Activated T-cell treated with anti-CD3 and anti-CD28 coated beads, Interleukin-2, amount 50 U/mL, for 4 hours (primary cell): ENCODE measurements around the gene ALOX12. TPM values are rescaled to one million over a fixed set of nuclear protein-coding genes. Genes with fewer than 3 reads are reported as not detected.
"Not testable (repeated sequence)": the region's sequence is repeated elsewhere in the genome, so short reads cannot be mapped to it uniquely, and the experiment has no call there.

ENCODE experiments used
- ATAC-seq, 2 donors: fragments of 200-7000 bp; cut with Tn5 transposase; one replicate each; pipeline ENCODE4 v1.10.0; 2021
- DNase-seq: peaks from one replicate; pipeline ENCODE4 v3.0.0-alpha.2; 2020
- H3K27me3 Mint-ChIP-seq: one replicate; pipeline ENCODE4 v1.8.0; 2021; ENCODE audit warnings: low read depth, mixed read lengths
- H3K36me3 Mint-ChIP-seq: one replicate; pipeline ENCODE4 v1.8.0; 2022; ENCODE audit warnings: mixed read lengths; ENCODE audit not compliant: insufficient read depth
- H3K4me1 Mint-ChIP-seq: one replicate; pipeline ENCODE4 v1.8.0; 2021; ENCODE audit warnings: low read depth, mixed read lengths
- H3K4me3 Mint-ChIP-seq: one replicate; pipeline ENCODE4 v1.8.0; 2021; ENCODE audit warnings: mild to moderate bottlenecking, moderate library complexity, mixed read lengths
- H3K9me3 Mint-ChIP-seq: one replicate; pipeline ENCODE4 v1.8.0; 2021; ENCODE audit warnings: mixed read lengths
- total RNA-seq, 3 donors: library from RNA; stranded (reverse); gene quantifications; one replicate each; pipeline ENCODE4 v1.2.1, GENCODE V29; 2021

ALOX12 gene
- total RNA-seq, 3 donors from 2014 or later, result not detected

GRCh38 chr17:7041607-7042500, 46.0 kb downstream of the ALOX12 start:
- DNase-seq (peak; percentile 30), ATAC-seq (peak; percentile 20 to 33)
- H3K27me3 Mint-ChIP-seq, result no peaks in the 10 kb centered on the region
- H3K36me3 Mint-ChIP-seq, result no peaks in the 10 kb centered on the region
- peak overlapping the region; percentile 69 for H3K4me3 Mint-ChIP-seq
- peaks cover 41% of the 10 kb centered on the region for H3K4me1 Mint-ChIP-seq
- no peaks in the 10 kb centered on the region for H3K9me3 Mint-ChIP-seq

DNA sequence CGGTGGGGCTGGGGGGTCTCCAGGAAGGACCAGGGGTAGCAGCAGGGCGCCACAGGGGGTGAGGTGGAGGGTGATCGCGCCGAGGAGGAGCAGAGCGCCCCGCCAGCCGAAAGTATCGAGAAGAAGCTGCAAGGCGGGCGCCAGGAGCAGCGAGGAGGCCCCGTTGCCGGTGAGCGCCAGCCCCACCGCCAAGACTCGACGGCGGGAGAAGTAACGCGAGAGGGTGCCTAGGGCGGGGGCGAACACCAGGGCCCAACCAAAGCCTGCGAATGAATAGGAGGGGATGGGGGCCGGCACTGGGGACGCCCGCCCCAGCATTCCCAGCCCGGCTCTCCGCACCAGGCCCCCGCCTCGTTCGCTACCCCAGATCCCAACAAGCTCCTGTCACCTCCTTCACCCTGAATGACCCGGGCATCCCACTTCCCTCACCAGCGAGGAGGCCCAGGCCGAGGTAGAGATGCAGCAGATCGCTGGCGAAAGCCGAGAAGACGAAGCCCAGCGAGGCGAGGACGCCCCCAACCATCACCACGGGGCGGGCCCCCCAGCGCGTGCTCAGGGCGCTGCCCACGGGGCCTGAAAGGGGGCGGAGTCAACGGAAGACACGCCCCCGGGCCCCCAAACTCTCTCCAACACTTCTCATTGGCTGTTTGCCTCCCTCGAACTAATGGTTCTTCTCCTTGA, 46.8 kb downstream of the ALOX12 start:
- Mint-ChIP-seq H3K9me3 (no peaks in the 10 kb centered on the region), H3K36me3 (no peaks in the 10 kb centered on the region), H3K27me3 (no peaks in the 10 kb centered on the region), H3K4me1 (peaks cover 46% of the 10 kb centered on the region), H3K4me3 (peak overlapping the region; percentile 69)
- DNase-seq (peak; percentile 40), ATAC-seq (peak; percentile 27 to 35)

- Mint-ChIP-seq H3K36me3 (no peaks in the 10 kb centered on the region), H3K27me3 (no peaks in the 10 kb centered on the region), H3K4me1 (peaks cover 46% of the 10 kb centered on the region), H3K9me3 (no peaks in the 10 kb centered on the region), H3K4me3 (peak overlapping the region; percentile 69)
- peak in 1 of 2 donors; percentile 1 for ATAC-seq
- DNase-seq, result no peak
Measured at GRCh38 chr17:7043182-7043496, 47.3 kb downstream of the ALOX12 start.

DNA sequence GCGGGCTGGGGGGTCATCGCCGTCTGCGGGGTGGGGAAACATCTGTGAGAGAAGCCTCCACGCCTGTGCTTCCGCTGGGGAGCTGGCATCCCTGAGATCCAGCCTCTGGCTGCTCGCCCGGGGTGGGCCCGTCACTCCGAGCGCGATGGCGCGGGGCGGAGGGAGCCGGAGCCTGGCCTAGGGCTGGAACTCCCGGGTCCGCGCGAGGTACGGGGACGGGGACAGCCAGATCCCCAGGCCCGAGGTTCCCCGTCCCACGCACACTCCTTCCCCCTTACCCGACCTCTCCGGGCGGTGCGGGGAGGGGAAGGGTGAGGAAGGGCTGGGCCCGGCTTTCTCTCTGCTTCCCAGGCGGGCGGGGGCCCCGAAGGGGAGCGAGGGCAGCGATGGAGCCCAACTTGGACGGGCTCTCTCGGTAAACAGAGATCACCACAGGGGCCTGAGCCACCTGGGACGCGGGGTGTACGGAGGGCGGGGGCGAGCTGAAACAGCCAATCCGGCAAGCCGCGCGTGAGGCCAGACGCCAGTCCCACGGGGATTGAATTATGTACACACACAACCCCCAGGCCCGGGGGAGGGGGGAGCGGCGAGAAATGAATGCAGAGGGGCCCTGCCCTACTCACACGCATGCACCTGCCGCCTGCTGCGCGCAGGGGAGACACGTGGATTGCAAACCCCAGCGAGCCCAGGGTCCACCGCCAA, 47.8 kb downstream of the ALOX12 start, which contains the start of gene SLC16A11:
Gene SLC16A11, minus strand, starts transcription at position 596 of the 702 bp plus-strand sequence. Its CDS starts 579 bp downstream, at position 17.
- DNase-seq, result peak; percentile 14
- ATAC-seq, result peak; percentile 5 to 25
- Mint-ChIP-seq H3K27me3 (no peaks in the 10 kb centered on the region), H3K4me3 (peak within 1 kb of the TSS; percentile 69), H3K9me3 (no peaks in the 10 kb centered on the region), H3K4me1 (peaks cover 42% of the 10 kb centered on the region), H3K36me3 (no peaks in the 10 kb centered on the region)

DNA sequence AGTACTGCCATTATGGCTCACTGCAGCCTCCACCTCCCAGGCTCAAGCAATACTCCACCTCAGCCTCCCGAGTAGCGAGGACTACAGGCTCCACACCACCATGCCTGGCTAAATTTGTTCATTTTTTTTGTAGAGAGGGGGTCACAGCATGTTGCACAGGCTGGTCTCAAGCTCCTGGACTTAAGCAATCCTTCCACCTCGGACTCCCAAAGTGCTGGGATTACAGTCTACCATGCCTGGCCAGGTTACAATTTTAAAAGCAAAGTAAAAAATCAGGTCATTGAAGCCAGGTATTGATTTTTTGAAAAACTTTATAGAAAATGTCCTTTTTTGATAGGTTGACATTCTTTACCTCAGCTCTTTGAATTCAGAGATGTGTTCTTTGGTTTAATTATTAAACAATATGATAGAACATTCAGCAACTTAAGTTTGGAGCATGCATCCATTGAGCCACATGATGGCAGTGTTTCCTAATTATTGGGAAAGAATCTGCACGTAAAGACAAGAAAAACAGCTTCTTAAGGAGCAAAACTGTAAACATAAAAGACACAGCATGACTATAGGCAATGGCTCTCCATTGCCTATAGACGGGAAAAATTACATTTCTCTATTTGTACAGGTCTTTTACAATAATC, 49.8 kb downstream of the ALOX12 start:
- DNase-seq, result peak; percentile 30
- H3K4me1 Mint-ChIP-seq, result peaks cover 40% of the 10 kb centered on the region
- H3K27me3 Mint-ChIP-seq, result no peaks in the 10 kb centered on the region
- peak; percentile 19 to 30 for ATAC-seq
- no peaks in the 10 kb centered on the region for H3K9me3 Mint-ChIP-seq
- no peaks in the 10 kb centered on the region for H3K36me3 Mint-ChIP-seq
- H3K4me3 Mint-ChIP-seq, result peak overlapping the region; percentile 78

DNA sequence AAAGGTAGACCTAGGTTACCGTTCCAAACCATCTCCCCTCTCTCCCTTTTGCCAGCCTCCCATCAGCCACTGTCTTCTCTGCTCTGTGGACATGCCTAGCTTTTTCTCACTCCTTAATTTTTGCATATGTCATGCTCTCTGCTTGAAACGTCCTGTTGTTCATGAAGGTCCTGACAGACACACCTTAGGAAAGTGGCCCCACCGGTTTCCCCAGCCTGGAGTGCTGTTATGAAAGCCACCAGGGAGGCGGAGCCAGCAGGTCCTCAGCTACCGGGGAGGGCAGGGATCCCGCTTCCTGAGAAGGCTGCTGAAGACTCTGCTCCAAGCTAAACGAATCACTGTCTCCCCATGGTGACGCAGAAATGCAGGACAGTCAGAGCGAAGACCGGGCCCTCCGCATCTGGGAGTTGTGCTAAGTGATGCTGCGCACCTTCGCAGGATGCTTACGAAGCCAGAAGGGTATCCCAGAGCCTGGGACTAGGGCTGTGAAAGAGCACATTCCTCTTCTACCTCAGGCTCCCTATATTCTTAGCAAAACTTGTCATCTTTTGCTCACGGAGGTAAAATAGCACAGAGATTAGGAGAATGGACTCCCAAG, 50.4 kb downstream of the ALOX12 start:
- DNase-seq (no peak), ATAC-seq (peak; percentile 9 to 12)
- H3K4me3 Mint-ChIP-seq, result peak overlapping the region; percentile 78
- H3K4me1 Mint-ChIP-seq, result peaks cover 38% of the 10 kb centered on the region
- no peaks in the 10 kb centered on the region for H3K9me3 Mint-ChIP-seq
- H3K36me3 Mint-ChIP-seq, result no peaks in the 10 kb centered on the region
- no peaks in the 10 kb centered on the region for H3K27me3 Mint-ChIP-seq

GRCh38 chr17:7046725-7047397, 51.0 kb downstream of the ALOX12 start:
- not testable (repeated sequence) for H3K9me3 Mint-ChIP-seq, H3K27me3 Mint-ChIP-seq, H3K36me3 Mint-ChIP-seq
- DNase-seq (peak; percentile 57), ATAC-seq (peak; percentile 4 to 16)
- H3K4me1 Mint-ChIP-seq, result peaks cover 33% of the 10 kb centered on the region
- peak overlapping the region; percentile 78 for H3K4me3 Mint-ChIP-seq

- ATAC-seq (peak; percentile 44 to 69), DNase-seq (no peak)
- H3K4me1 Mint-ChIP-seq, result peaks cover 28% of the 10 kb centered on the region
- H3K27me3 Mint-ChIP-seq, result no peaks in the 10 kb centered on the region
- H3K36me3 Mint-ChIP-seq, result no peaks in the 10 kb centered on the region
- H3K4me3 Mint-ChIP-seq, result peak overlapping the region; percentile 78
- no peaks in the 10 kb centered on the region for H3K9me3 Mint-ChIP-seq
Measured at GRCh38 chr17:7047566-7047965, 51.7 kb downstream of the ALOX12 start.

DNA sequence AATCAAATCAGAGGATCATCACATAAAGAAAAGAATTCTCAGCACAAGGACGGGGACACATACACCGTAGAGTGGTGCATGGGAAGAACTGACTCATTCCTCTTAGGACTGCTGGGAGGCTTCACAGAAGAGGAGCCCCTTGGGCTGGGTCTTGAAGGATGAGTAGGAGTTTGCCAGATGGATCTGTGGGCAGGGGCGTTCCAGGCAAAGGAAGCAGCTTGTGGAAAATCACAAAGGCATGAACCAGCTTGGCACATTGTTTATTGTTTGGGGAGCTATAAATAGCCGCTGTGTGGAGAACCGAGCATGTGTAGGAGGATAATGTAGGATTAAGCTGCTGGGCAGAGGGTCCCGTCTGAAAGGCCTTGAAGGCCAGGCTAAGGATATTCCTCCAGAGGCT, 53.1 kb downstream of the ALOX12 start:
- Mint-ChIP-seq H3K4me1 (peaks cover 25% of the 10 kb centered on the region), H3K36me3 (no peaks in the 10 kb centered on the region), H3K27me3 (no peaks in the 10 kb centered on the region), H3K4me3 (no peak overlapping the region), H3K9me3 (no peaks in the 10 kb centered on the region)
- ATAC-seq, result no peak
- no peak for DNase-seq

DNA sequence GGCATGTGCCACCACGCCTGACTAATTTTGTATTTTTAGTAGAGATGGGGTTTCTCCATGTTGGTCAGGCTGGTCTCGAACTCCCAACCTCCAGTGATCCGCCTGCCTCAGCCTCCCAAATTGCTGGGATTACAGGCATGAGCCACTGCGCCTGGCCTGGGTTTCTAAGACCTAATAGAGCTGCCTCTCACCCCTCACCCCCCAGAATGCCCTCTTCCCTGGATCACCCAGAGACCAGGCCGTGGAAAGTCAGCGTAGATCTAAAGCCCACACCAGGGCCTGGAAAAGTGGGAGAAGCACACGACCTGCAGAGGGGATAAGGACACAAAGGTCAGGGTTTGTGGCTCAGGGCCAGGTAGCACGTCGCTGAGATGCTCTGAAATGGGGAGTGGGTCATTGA, 54.7 kb downstream of the ALOX12 start:
- not testable (repeated sequence) for H3K9me3 Mint-ChIP-seq, H3K27me3 Mint-ChIP-seq, DNase-seq, H3K4me3 Mint-ChIP-seq, H3K36me3 Mint-ChIP-seq, ATAC-seq
- peaks cover 25% of the 10 kb centered on the region for H3K4me1 Mint-ChIP-seq

DNA sequence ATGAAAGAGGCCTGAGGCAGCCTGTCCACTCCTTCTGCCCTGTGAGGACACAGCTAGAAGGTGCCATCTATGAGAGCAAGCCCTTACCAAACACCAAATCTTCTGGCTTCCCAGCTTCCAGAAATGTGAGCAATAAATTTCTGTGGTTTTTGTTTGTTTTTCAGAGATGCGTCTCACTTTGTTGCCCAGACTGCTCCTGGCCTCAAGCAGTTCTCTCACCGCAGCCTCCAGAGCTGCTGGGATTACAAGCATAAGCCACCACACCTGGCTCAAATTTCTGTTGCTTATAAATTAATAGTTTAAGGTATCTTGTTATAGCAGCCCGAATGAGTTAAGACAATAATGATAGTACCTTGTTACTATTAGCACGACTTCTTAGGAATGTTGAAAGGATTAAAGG, 60.5 kb downstream of the ALOX12 start:
- Mint-ChIP-seq H3K36me3 (no peaks in the 10 kb centered on the region), H3K4me3 (no peak overlapping the region), H3K9me3 (no peaks in the 10 kb centered on the region), H3K4me1 (peaks cover 20% of the 10 kb centered on the region), H3K27me3 (peaks cover 1% of the 10 kb centered on the region)
- no peak for DNase-seq
- ATAC-seq, result no peak

- H3K9me3 Mint-ChIP-seq, result no peaks in the 10 kb centered on the region
- H3K4me3 Mint-ChIP-seq, result no peak overlapping the region
- H3K36me3 Mint-ChIP-seq, result no peaks in the 10 kb centered on the region
- H3K27me3 Mint-ChIP-seq, result peaks cover 4% of the 10 kb centered on the region
- DNase-seq (no peak), ATAC-seq (no peak)
- peaks cover 23% of the 10 kb centered on the region for H3K4me1 Mint-ChIP-seq
Measured at GRCh38 chr17:7058831-7059447, 63.1 kb downstream of the ALOX12 start.
